ENCODE measurements around the gene SSR4.

Gene SSR4

DNA sequence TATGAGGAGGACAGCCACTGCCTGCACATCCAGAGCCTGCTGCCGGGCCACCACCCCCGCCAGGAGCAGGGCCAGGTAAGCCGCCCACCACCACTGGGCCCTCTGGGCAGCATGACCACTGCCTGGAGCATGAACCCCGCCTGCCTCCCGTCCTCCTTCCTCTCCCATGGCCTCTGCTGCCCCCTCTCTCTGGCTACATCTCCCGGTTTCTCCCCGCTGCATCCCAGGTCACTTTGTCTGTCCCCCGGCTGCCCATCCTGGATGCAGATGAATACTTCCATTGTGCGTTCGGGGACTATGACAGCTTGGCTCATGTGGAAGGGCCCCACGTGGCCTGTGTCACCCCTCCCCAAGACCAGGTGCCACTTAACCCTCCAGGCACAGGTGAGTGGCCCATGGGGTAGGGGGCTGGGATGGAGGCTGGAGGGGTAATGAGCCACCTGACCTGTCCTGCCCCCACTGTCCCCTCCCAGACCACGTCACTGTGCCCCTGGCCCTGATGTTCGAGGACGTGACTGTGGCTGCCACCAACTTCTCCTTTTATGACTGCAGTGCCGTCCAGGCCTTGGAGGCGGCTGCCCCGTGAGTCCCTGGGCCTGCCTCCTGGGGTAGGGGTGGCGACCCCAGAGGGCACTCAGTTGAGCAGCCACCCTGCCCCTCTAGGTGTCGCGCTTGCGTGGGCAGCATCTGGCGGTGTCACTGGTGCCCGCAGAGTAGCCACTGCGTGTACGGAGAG lies 24.4 kb upstream of the SSR4 start:
- no peak for DNase-seq

GRCh38 chrX:153770601-153771414 lies 23.7 kb upstream of the SSR4 start:
- no peak for DNase-seq

DNA sequence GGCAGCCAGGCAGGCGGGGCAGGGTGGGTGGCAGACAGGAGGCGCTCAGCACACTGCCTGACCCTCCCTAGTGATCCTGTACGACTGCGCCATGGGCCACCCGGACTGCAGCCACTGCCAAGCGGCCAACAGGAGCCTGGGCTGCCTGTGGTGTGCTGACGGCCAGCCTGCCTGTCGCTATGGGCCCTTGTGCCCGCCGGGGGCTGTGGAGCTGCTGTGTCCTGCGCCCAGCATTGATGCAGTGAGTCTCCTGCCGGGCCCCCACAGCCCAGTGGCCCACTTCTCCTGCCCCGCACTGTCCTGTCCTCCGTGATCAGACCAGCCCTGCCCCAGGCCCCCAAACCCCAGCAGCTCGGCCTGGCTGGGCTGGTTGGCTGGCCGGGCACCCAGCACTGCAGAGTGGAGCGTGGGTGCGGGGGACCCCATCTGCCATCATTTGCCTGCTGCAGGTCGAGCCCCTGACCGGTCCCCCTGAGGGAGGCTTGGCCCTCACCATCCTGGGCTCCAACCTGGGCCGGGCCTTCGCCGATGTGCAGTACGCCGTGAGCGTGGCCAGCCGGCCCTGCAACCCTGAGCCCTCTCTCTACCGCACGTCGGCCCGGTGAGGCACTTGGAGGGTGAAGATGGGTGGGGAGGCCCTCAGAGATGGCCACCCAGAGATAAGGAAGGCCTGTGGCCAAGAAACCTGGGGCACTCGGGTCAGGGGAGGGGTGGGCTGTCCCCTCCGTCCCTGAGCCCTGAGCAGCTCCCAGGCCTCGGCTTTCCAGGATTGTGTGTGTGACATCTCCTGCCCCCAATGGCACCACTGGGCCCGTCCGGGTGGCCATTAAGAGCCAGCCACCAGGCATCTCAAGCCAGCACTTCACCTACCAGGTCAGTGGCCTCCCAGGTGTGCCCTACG lies 22.8 kb upstream of the SSR4 start:
- DNase-seq = no peak

DNA sequence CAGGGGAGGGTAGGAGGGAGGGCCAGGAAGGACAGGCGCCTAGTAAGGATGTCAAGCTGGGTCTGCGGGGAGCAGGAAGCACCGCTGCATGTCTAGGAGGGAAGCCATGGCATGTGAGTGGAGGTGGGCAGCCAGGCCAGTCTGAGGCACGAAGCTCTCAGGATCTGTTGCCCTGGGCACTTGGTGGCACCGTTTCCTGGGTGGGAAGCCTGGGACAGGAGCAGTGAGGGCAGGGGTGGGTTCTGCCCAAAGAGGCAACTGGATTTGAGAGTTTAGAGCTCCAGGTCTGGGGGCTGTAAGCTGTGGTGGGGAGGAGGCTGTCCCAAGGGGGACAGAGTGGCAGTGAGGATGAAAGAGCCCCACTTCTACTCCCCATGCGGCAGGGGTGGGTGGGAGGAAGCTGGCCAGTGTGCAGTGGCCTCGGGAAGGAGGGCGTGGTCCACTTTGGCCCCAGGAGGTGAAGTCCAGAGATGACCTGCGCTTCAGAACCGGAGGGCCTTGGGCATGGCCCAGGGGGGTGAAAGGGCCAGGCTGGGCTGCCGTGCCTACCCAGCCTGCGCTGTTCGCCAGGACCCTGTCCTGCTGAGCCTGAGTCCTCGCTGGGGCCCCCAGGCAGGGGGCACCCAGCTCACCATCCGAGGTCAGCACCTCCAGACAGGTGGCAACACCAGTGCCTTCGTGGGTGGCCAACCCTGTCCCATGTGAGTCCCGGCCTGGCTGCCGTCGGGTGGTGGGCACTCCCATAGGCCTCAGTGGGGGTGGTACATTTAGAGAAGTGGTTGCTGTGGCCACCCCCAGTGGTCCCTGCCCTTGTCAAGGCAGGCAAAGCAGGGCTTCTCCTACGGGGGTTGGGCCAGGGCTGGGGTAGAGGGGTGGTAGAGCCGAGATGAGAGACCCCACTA lies 21.9 kb upstream of the SSR4 start:
- no peak for DNase-seq

DNA sequence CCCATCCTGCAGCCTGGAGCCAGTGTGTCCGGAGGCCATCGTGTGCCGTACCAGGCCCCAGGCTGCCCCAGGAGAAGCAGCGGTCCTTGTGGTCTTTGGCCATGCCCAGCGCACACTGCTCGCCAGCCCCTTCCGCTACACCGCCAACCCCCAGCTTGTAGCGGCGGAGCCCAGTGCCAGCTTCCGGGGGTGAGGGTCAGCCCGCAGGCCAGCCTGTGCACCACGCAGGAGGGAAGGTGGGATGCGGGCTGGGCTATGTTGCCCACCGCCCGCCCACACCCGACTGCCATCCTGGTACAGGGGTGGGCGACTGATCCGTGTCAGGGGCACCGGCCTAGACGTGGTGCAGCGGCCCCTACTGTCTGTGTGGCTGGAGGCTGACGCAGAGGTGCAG lies 21.3 kb upstream of the SSR4 start:
- no peak for DNase-seq

- no peak for DNase-seq
Observed at GRCh38 chrX:153773741-153774575, 20.5 kb upstream of the SSR4 start.

DNA sequence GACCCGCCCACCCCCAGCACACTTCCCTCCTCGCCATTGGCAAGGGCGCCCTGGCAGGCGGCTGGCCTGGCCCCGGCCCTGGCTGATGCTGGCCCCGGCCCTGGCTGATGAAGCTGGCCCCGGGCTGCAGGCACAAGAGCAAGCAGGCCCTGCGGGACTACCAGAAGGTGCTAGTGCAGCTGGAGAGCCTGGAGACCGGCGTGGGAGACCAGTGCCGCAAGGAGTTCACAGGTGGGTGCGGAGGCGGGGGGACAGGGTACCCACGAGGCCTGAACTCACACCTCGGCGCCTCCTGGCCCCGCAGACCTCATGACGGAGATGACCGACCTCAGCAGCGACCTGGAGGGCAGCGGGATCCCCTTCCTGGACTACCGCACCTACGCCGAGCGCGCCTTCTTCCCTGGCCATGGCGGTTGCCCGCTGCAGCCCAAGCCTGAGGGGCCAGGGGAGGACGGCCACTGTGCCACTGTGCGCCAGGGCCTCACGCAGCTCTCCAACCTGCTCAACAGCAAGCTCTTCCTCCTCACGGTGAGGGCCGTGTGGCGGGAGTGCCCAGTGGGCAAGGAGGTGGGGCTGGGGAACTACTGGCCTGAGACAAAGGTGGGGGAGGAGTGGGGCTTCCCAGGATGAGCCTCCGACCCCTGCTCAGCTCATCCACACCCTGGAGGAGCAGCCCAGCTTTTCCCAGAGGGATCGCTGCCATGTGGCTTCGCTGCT lies 19.7 kb upstream of the SSR4 start:
- DNase-seq = no peak

- DNase-seq = no peak
Observed at GRCh38 chrX:153775293-153776119, 19.0 kb upstream of the SSR4 start.

DNA sequence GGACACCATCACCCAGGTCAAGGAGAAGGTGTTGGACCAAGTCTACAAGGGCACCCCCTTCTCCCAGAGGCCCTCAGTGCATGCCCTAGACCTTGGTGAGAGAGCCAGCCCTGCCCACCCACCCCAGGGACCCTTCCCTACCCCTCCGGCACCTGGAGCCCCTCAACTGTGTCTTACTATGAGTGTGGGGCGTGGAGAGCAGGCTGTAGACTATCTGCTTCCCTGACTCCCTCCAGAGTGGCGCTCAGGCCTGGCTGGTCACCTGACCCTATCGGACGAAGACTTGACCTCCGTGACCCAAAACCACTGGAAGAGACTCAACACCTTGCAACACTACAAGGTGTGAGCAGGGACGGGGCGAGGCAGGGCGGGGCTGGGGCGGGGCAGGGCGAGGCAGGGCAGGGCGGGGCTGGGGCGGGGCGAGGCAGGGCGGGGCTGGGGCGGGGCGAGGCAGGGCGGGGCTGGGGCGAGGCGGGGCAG lies 18.3 kb upstream of the SSR4 start:
- DNase-seq = no peak

GRCh38 chrX:153776611-153777045 lies 17.8 kb upstream of the SSR4 start:
- no peak for DNase-seq

DNA sequence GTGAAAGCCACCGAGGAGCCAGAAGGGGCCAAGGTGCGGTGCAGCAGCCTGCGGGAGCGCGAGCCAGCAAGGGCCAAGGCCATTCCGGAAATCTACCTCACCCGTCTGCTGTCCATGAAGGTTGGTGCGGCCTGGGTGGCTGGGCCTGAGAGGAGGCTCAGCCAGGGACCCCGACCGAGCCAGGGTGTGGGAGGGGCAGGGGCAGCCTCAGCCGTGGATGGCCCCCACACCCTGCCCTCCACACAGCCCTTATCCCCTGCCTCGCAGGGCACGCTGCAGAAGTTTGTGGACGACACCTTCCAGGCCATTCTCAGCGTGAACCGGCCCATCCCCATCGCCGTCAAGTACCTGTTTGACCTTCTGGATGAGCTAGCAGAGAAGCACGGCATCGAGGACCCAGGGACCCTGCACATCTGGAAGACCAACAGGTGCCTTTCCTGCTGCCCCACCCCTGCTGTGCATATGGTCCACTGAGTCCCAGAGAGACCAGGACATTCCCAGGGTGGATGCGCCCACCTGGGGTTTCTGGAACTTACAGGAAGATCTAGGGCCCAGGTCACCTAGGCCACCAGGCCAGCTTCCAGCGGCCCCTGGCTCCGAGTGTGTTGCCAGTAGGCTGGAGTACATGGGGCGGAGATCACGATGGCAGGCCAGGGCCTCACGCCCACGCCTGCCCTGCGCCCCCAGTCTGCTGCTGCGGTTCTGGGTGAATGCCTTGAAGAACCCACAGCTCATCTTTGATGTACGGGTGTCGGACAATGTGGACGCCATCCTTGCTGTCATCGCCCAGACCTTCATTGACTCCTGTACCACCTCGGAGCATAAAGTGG lies 17.0 kb upstream of the SSR4 start:
- no peak for DNase-seq

DNA sequence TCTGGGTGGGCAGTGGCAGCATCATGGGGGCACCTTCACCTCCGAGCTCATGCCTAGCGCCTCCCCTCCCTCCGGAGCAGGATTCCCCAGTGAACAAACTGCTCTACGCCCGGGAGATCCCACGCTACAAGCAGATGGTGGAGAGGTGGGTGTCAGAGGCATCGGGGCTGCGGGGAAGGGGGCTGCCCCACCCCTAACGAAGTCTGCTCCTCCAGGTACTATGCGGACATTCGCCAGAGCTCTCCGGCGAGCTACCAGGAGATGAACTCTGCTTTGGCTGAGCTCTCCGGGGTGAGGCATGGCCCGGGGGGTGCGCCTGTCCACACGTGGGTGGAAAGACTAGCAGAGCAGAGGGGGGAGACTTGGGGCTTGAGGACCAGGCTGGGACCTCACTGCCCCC lies 16.3 kb upstream of the SSR4 start:
- no peak for DNase-seq

DNA sequence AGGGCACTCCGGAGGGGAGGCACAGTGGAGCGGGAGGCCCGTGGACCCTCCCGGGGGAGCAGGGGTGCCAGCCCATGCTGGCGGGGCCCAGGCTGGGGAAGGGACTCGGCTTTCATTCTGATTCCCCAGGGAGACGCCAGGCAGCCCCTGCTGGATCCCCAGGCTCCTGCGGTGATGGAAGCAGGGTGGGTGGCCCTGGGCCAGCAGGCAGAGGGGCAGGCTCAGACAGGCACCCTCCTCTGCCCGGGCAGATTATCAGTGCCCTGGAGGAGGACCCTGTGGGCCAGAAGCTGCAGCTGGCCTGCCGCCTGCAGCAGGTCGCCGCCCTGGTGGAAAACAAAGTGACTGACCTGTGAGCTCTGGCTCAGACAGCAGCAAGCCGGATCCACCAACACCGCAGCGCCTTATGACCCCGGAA lies 15.8 kb upstream of the SSR4 start:
- no peak for DNase-seq

GRCh38 chrX:153779891-153780677 lies 14.4 kb upstream of the SSR4 start:
- no peak for DNase-seq

GRCh38 chrX:153780678-153781427 lies 13.6 kb upstream of the SSR4 start, which contains the start of gene SRPK3:
SRPK3 (plus strand) TSS chrX:153781041; CDS start chrX:153781087, 46 bp downstream.
- DNase-seq = no peak

DNA sequence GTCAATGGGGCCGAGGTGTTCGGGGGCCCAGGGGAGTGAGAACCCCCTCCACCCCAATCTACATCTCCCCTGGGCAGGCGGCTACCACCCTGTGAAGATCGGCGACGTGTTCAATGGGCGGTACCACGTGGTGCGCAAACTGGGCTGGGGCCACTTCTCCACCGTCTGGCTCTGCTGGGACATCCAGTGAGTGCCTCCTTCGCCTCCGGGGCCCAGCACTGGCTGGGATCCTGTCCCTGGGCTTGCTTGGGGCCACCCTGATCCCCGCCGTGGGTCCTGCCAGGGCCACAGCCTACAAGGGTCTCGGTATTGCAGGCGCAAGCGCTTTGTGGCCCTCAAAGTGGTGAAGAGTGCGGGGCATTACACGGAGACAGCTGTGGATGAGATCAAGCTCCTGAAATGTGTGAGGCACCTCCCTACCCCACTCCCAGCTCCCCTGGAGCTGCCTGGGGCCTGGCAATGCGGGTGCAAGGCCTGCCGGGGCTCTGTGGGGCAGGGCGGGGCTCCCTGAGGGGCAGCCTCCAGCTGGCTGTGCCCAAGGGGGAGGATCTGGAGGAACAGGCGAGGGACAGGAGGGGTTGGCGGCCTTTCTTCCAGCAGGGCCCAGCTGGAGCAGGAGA lies 12.9 kb upstream of the SSR4 start:
- no peak for DNase-seq

All from activated CD8-positive, alpha-beta memory T cell treated with anti-CD3 and anti-CD28 coated beads for 24 hours (primary cell).